Spleen (tissue), 11 donors: ENCODE results near the gene ZNF611. TPM values are rescaled to one million over a fixed set of nuclear protein-coding genes. Genes with fewer than 3 reads are reported as not detected.
"Not testable (repeated sequence)": the region's sequence is repeated elsewhere in the genome, so short reads cannot be mapped to it uniquely, and the experiment has no call there.

Source experiments
- DNase-seq: peaks from one replicate; pipeline ENCODE4 v3.0.0-alpha.2; 2020
- H3K27ac ChIP-seq, 8 donors: fragments of 200-600 bp; sonication (generic) in 7 of 8; 1 replicate in 4 of 8; 2 replicates in 4 of 8; pipeline versions ENCODE4 v1.5.0 to v1.8.0; 2016 to 2021; ENCODE audit warnings: inconsistent platforms in 4 of 8, mild to moderate bottlenecking in 4 of 8, moderate library complexity in 1 of 8
- H3K27me3 ChIP-seq, 7 donors: fragments of 200-600 bp; sonication (generic) in 6 of 7; replicated peaks in 1 of 7; 1 replicate in 4 of 7; 2 replicates in 3 of 7; pipeline versions ENCODE4 v1.5.0 to v1.8.0; 2016 to 2021; ENCODE audit warnings: inconsistent platforms in 3 of 7, mild to moderate bottlenecking in 1 of 7
- H3K36me3 ChIP-seq, 6 donors: fragments of 200-600 bp; sonication (generic) in 5 of 6; 1 replicate in 4 of 6; 2 replicates in 2 of 6; pipeline versions ENCODE4 v1.5.0 to v1.8.0; 2016 to 2021; ENCODE audit warnings: inconsistent platforms in 2 of 6
- H3K4me1 ChIP-seq, 6 donors: fragments of 200-600 bp; sonication (generic) in 5 of 6; 1 replicate in 3 of 6; 2 replicates in 3 of 6; pipeline versions ENCODE4 v1.5.0 to v1.8.0; 2016 to 2021; ENCODE audit warnings: inconsistent platforms in 3 of 6
- H3K4me3 ChIP-seq, 8 donors: fragments of 200-600 bp; sonication (generic) in 7 of 8; 1 replicate in 4 of 8; 2 replicates in 4 of 8; pipeline versions ENCODE4 v1.5.0 to v1.8.0; 2016 to 2021; ENCODE audit warnings: inconsistent platforms in 4 of 8, mild to moderate bottlenecking in 4 of 8, moderate library complexity in 2 of 8
- H3K9me3 ChIP-seq, 8 donors: fragments of 200-600 bp; sonication (generic) in 7 of 8; 1 replicate in 4 of 8; 2 replicates in 4 of 8; pipeline versions ENCODE4 v1.5.0 to v1.8.0; 2016 to 2021; ENCODE audit warnings: inconsistent platforms in 4 of 8
- CTCF ChIP-seq, 11 experiments: fragments of 200-600 bp in 7 of 11; fragments of 450-650 bp in 4 of 11; sonication (generic) in 4 of 11; IDR thresholded peaks in 8 of 11; conservative IDR thresholded peaks in 3 of 11; 1 replicate in 7 of 11; 2 replicates in 4 of 11; pipeline versions ENCODE4 v1.4.0 to v1.8.0; 2016 to 2021; ENCODE audit warnings: antibody characterized with exemption in 11 of 11, inconsistent platforms in 4 of 11, mild to moderate bottlenecking in 1 of 11
- POLR2A ChIP-seq, 3 donors: fragments of 450-650 bp; IDR thresholded peaks; one replicate each; pipeline ENCODE4 v1.5.1; 2017; ENCODE audit warnings: antibody characterized with exemption in 3 of 3, mild to moderate bottlenecking in 1 of 3
- POLR2AphosphoS5 ChIP-seq, 3 donors: sonication (generic); formaldehyde crosslinking; IDR thresholded peaks; one replicate each; pipeline ENCODE4 v1.5.1; 2017; ENCODE audit warnings: antibody characterized with exemption in 3 of 3
- WGBS, 5 donors: extraction: QIAGEN DNeasy Blood & Tissue Kit in 3 of 5; methylation state at CpG; one replicate each; pipeline versions ENCODE4 v1.1.5 to v1.1.7; 2013 to 2018; 5-methylcytosine and 5-hydroxymethylcytosine counted together
- intact Hi-C: fragments of 100-400 bp; cut with DNase I; formaldehyde crosslinking; loops from one replicate; pipeline ENCODE4 v1.15.0; 2023; ENCODE audit warnings: low total_unique reads
- polyA plus RNA-seq, 3 donors: library from polyadenylated mRNA; stranded (reverse); fragments of 200-250 nt; gene quantifications; one replicate each; pipeline ENCODE4 v1.2.1, GENCODE V29; 2013
- total RNA-seq, 7 donors: library from RNA; depleted of rRNA in 3 of 7; stranded (reverse); fragments of >200 nt in 3 of 7; fragmentation: NEBNext Ultra II Directional in 4 of 7; extraction: Animal tissue kit (Norgen Biotek cat#: 25700) in 4 of 7; gene quantifications; one replicate each; pipeline versions ENCODE4 v1.1.0 to v1.2.1, GENCODE V29; 2016 to 2021
- donor health status: healthy with polysubstance abuse.
- donor health status: DM: no; HTN: no; CAD: no; lungs with moderate emphysema.
- donor health status: DM: no; HTN: no; CAD: no.
- donor health status: Bipolar disorder and iron deficiency.
- donor health status: healthy.
- donor health status: DM: no; HTN: no; CAD: no.
- donor health status: DM: yes; HTN: yes; CAD: no.

The ZNF611 gene
- total and polyA plus RNA-seq, 10 donors, result 2.6 to 32.5 (median 24.0) TPM

GRCh38 chr19:52722062-52723003, 12.5 kb downstream of the ZNF611 start:
- TF ChIP-seq POLR2A (IDR thresholded peaks at IDR 0.05), result no peak
- Histone ChIP-seq H3K4me1 (no peaks in the 10 kb centered on the region), H3K27me3 (no peaks in the 10 kb centered on the region), H3K9me3 (peaks cover 0 to 48% (median 16%) of the 10 kb centered on the region in 8 donors), H3K36me3 (peaks cover 0 to 91% (median 50%) of the 10 kb centered on the region in 6 donors), H3K4me3 (no peak overlapping the region), H3K27ac (no peak overlapping the region)
- intact Hi-C loops, result no loop called here
- DNase-seq, result no peak
- WGBS, 5 donors, result 84 to 97% (median 94%) methylated on average over 6 to 7 of the region's 7 CpGs

- H3K9me3 ChIP-seq, result peaks cover 0 to 43% (median 16%) of the 10 kb centered on the region in 8 donors
- peaks cover 0 to 79% (median 35%) of the 10 kb centered on the region in 6 donors for H3K36me3 ChIP-seq
- H3K4me1 ChIP-seq, H3K27me3 ChIP-seq, H3K4me3 ChIP-seq, H3K27ac ChIP-seq, DNase-seq, intact Hi-C loops: not testable (repeated sequence)
- WGBS, 5 donors, result 80 to 99% (median 98%) methylated on average over 4 to 21 of the region's 21 CpGs
Measured at GRCh38 chr19:52720541-52720940, 14.3 kb downstream of the ZNF611 start.

GRCh38 chr19:52716522-52716921, 18.3 kb downstream of the ZNF611 start:
- TF ChIP-seq POLR2A (IDR thresholded peaks at IDR 0.05) (no peak), CTCF (IDR thresholded peaks at IDR 0.05 in 8 of 11, conservative IDR thresholded peaks at IDR 0.05 in 3 of 11) (no peak), POLR2AphosphoS5 (IDR thresholded peaks at IDR 0.05) (no peak)
- DNase-seq, result no peak
- H3K27me3 ChIP-seq, result no peaks in the 10 kb centered on the region
- no peaks in the 10 kb centered on the region for H3K4me1 ChIP-seq
- peaks cover 0 to 78% (median 37%) of the 10 kb centered on the region in 6 donors for H3K36me3 ChIP-seq
- intact Hi-C loops, result no loop called here
- 62 to 92% (median 88%) methylated on average over 1 of the region's 1 CpG for WGBS, 5 donors
- peaks cover 0 to 52% (median 16%) of the 10 kb centered on the region in 8 donors for H3K9me3 ChIP-seq
- H3K27ac ChIP-seq, result no peak overlapping the region
- no peak overlapping the region for H3K4me3 ChIP-seq

GRCh38 chr19:52715902-52716301, 18.9 kb downstream of the ZNF611 start:
- intact Hi-C loops, H3K27me3 ChIP-seq, H3K4me3 ChIP-seq, H3K4me1 ChIP-seq, DNase-seq: not testable (repeated sequence)
- H3K27ac ChIP-seq, result peak overlapping the region in 1 of 8 donors; percentile 51
- 23 to 34% (median 26%) methylated on average over 4 of the region's 4 CpGs for WGBS, 5 donors
- H3K36me3 ChIP-seq, result peaks cover 0 to 78% (median 40%) of the 10 kb centered on the region in 6 donors
- peaks cover 0 to 51% (median 11%) of the 10 kb centered on the region in 8 donors for H3K9me3 ChIP-seq

GRCh38 chr19:52715330-52715729, 19.5 kb downstream of the ZNF611 start:
- H3K27me3 ChIP-seq, H3K4me3 ChIP-seq, DNase-seq, H3K4me1 ChIP-seq, intact Hi-C loops: not testable (repeated sequence)
- peak overlapping the region in 1 of 8 donors; percentile 51 for H3K27ac ChIP-seq
- 77 to 97% (median 84%) methylated on average over 5 of the region's 5 CpGs for WGBS, 5 donors
- H3K9me3 ChIP-seq, result peaks cover 0 to 51% (median 14%) of the 10 kb centered on the region in 8 donors
- H3K36me3 ChIP-seq, result peaks cover 0 to 78% (median 43%) of the 10 kb centered on the region in 6 donors

- DNase-seq, H3K4me3 ChIP-seq, H3K27me3 ChIP-seq, intact Hi-C loops, H3K27ac ChIP-seq, H3K4me1 ChIP-seq: not testable (repeated sequence)
- Histone ChIP-seq H3K36me3 (peaks cover under 1 to 81% (median 58%) of the 10 kb centered on the region in 6 donors), H3K9me3 (peaks cover 1 to 58% (median 31%) of the 10 kb centered on the region in 8 donors)
- 93 to 100% (median 97%) methylated on average over 2 of the region's 2 CpGs for WGBS, 5 donors
Measured at GRCh38 chr19:52713051-52713450, 21.8 kb downstream of the ZNF611 start.

GRCh38 chr19:52711661-52712060, 23.2 kb downstream of the ZNF611 start:
- H3K4me1 ChIP-seq, DNase-seq, intact Hi-C loops, H3K27ac ChIP-seq, H3K4me3 ChIP-seq, H3K27me3 ChIP-seq: not testable (repeated sequence)
- Histone ChIP-seq H3K36me3 (peaks cover 12 to 93% (median 72%) of the 10 kb centered on the region in 6 donors), H3K9me3 (peaks cover 2 to 72% (median 44%) of the 10 kb centered on the region in 8 donors)
- 89 to 96% (median 95%) methylated on average over 3 of the region's 3 CpGs for WGBS, 5 donors
